ENCODE measurements around the gene PI4KB. TPM values are rescaled to one million over a fixed set of nuclear protein-coding genes. Genes with fewer than 3 reads are reported as not detected.

PI4KB gene
- total RNA-seq, 1 experiment from 2014 or later: 52.7 TPM

DNA sequence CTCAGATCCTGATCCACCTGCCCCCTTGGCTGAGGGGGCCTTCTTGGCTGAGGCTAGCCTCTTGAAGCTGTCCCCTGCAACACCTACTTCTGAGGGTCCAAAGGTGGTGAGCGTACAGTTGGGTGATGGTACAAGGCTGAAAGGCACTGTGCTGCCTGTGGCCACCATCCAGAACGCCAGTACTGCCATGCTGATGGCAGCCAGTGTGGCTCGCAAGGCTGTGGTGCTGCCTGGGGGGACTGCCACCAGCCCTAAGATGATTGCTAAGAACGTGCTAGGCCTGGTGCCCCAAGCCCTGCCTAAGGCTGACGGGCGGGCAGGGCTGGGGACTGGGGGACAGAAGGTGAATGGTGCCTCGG, 39.9 kb downstream of the PI4KB start:
- Mint-ChIP-seq H3K36me3 (ENCODE audit: insufficient read depth, unreplicated experiment) (peaks cover 72% of the 10 kb centered on the region), H3K4me3 (ENCODE audit: unreplicated experiment) (no peak overlapping the region), H3K27me3 (ENCODE audit: insufficient read depth, unreplicated experiment) (no peaks in the 10 kb centered on the region), H3K4me1 (ENCODE audit: low read depth, unreplicated experiment) (peaks cover 6% of the 10 kb centered on the region), H3K27ac (ENCODE audit: unreplicated experiment) (no peak overlapping the region), H3K9me3 (ENCODE audit: unreplicated experiment) (no peaks in the 10 kb centered on the region)
- BruUV-seq (replicated peaks): no TSS peak
- TF ChIP-seq, protein P1, sequence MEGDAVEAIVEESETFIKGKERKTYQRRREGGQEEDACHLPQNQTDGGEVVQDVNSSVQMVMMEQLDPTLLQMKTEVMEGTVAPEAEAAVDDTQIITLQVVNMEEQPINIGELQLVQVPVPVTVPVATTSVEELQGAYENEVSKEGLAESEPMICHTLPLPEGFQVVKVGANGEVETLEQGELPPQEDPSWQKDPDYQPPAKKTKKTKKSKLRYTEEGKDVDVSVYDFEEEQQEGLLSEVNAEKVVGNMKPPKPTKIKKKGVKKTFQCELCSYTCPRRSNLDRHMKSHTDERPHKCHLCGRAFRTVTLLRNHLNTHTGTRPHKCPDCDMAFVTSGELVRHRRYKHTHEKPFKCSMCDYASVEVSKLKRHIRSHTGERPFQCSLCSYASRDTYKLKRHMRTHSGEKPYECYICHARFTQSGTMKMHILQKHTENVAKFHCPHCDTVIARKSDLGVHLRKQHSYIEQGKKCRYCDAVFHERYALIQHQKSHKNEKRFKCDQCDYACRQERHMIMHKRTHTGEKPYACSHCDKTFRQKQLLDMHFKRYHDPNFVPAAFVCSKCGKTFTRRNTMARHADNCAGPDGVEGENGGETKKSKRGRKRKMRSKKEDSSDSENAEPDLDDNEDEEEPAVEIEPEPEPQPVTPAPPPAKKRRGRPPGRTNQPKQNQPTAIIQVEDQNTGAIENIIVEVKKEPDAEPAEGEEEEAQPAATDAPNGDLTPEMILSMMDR (IDR thresholded peaks at IDR 0.05; ENCODE audit: insufficient read depth in 1 of 2, low read depth in 1 of 2, low read length in 1 of 2, severe bottlenecking in 1 of 2, unreplicated experiment in 1 of 2): no peak
- Histone ChIP-seq H3K27me3 (replicated peaks; ENCODE audit: control insufficient read depth, insufficient read depth, low read length) (no peaks in the 10 kb centered on the region), H3K4me1 (0 out of 2 replicates have a peak, but pooled peaks cover 4% of the 10 kb centered on the region), H3K36me3 (ENCODE audit: control insufficient read depth, insufficient read depth, low read length) (peaks cover 6% of the 10 kb centered on the region), H3K4me3 (ENCODE audit: low read depth, low read length) (no peak overlapping the region), H3K9me3 (no peaks in the 10 kb centered on the region)
- ChIA-PET CTCF (no interaction called here), POLR2A (no interaction called here)
- intact Hi-C loops (cut with micrococcal nuclease; ENCODE audit: unreplicated experiment): no loop called here
- no peak for DNase-seq

DNA sequence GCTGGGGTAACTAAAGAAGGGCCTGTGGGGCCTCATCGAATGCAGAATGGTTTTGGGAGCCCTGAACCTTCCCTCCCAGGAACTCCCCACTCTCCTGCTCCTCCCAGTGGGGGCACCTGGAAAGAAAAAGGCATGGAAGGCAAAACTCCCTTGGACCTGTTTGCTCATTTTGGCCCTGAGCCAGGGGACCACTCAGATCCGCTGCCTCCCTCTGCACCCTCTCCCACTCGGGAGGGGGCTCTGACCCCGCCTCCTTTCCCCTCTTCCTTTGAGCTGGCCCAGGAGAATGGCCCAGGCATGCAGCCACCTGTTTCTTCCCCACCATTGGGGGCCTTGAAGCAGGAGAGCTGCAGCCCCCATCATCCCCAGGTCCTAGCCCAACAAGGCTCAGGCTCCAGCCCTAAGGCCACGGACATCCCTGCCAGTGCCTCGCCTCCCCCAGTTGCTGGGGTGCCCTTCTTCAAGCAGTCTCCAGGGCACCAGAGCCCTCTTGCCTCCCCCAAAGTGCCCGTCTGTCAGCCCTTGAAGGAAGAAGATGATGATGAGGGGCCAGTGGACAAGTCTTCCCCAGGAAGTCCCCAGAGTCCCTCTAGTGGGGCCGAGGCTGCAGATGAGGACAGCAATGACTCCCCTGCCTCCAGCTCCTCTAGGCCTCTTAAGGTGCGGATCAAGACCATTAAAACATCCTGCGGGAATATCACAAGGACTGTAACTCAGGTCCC, 40.4 kb downstream of the PI4KB start:
- ChIA-PET CTCF (no interaction called here), POLR2A (no interaction called here)
- no TSS peak for BruUV-seq (replicated peaks)
- Mint-ChIP-seq H3K27ac (ENCODE audit: unreplicated experiment) (no peak overlapping the region), H3K9me3 (ENCODE audit: unreplicated experiment) (no peaks in the 10 kb centered on the region), H3K36me3 (ENCODE audit: insufficient read depth, unreplicated experiment) (peaks cover 71% of the 10 kb centered on the region), H3K4me3 (ENCODE audit: unreplicated experiment) (no peak overlapping the region), H3K27me3 (ENCODE audit: insufficient read depth, unreplicated experiment) (no peaks in the 10 kb centered on the region), H3K4me1 (ENCODE audit: low read depth, unreplicated experiment) (peaks cover 6% of the 10 kb centered on the region)
- intact Hi-C loops (cut with micrococcal nuclease; ENCODE audit: unreplicated experiment): no loop called here
- TF ChIP-seq, protein P1 (IDR thresholded peaks at IDR 0.05; ENCODE audit: insufficient read depth in 1 of 2, low read depth in 1 of 2, low read length in 1 of 2, severe bottlenecking in 1 of 2, unreplicated experiment in 1 of 2): no peak
- Histone ChIP-seq H3K27me3 (replicated peaks; ENCODE audit: control insufficient read depth, insufficient read depth, low read length) (no peaks in the 10 kb centered on the region), H3K4me1 (0 out of 2 replicates have a peak, but pooled peaks cover 4% of the 10 kb centered on the region), H3K9me3 (no peaks in the 10 kb centered on the region), H3K36me3 (ENCODE audit: control insufficient read depth, insufficient read depth, low read length) (peaks cover 6% of the 10 kb centered on the region), H3K4me3 (ENCODE audit: low read depth, low read length) (no peak overlapping the region)
- DNase-seq: no peak

DNA sequence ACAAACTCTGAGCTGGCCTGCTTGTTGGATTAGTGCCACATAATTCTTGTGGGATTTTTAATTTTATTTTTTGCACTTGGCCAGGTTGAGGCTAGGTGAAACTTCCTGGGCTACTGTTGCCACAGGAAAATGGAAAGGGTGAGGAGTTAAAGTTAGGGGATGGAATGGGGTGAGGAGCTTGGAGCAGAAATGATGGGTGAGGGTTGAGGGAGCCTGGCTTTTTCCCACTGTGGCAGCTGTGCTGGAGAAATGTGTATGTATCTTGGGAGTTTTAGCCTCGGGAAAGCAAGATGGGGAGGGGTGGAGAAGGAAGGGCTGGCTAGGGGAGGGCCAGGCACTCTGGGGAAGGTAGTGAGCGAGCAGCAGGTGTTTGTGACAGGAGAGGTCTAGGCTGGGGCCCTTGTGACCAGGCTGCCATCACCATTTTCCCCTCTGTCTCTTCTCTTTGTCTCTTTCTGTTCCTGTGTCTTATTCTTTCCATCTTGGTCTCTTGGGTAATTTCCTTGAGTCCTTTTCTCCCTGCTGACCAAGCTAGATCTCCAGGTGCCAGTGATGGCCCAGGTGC, 43.1 kb downstream of the PI4KB start:
- peaks cover 4% of the 10 kb centered on the region for H3K36me3 ChIP-seq (ENCODE audit: control insufficient read depth, insufficient read depth, low read length)
- Mint-ChIP-seq H3K9me3 (ENCODE audit: unreplicated experiment) (no peaks in the 10 kb centered on the region), H3K27ac (ENCODE audit: unreplicated experiment) (peak overlapping the region; percentile 53), H3K4me1 (ENCODE audit: low read depth, unreplicated experiment) (peaks cover 6% of the 10 kb centered on the region), H3K4me3 (ENCODE audit: unreplicated experiment) (peak overlapping the region; percentile 88), H3K36me3 (ENCODE audit: insufficient read depth, unreplicated experiment) (peaks cover 56% of the 10 kb centered on the region), H3K27me3 (ENCODE audit: insufficient read depth, unreplicated experiment) (no peaks in the 10 kb centered on the region)
- BruUV-seq (replicated peaks): no TSS peak
- no peak overlapping the region for H3K4me3 ChIP-seq (ENCODE audit: low read depth, low read length)
- no peaks in the 10 kb centered on the region for H3K27me3 ChIP-seq (replicated peaks; ENCODE audit: control insufficient read depth, insufficient read depth, low read length)
- no peaks in the 10 kb centered on the region for H3K9me3 ChIP-seq
- POLR2A ChIA-PET: no interaction called here
- CTCF ChIA-PET: no interaction called here
- TF ChIP-seq, protein P1 (IDR thresholded peaks at IDR 0.05; ENCODE audit: insufficient read depth in 1 of 2, low read depth in 1 of 2, low read length in 1 of 2, severe bottlenecking in 1 of 2, unreplicated experiment in 1 of 2): no peak
- intact Hi-C loops (cut with micrococcal nuclease; ENCODE audit: unreplicated experiment): loop anchor here (5.0 kb wide), 2 partner anchors 63 to 228 kb away; partner anchors contain the start of genes CGN and RFX5
- 0 out of 2 replicates have a peak, but pooled peaks cover 4% of the 10 kb centered on the region for H3K4me1 ChIP-seq
- DNase-seq: no peak

All from Caco-2 (cell line).